NCI-H2107 treated with DMSO at 0.1 percent for 48 hours (cell line): ENCODE results near the gene NR2E1.

ENCODE experiments used
- DNase-seq: peaks from one replicate; lab custom pipeline; 2025; ENCODE audit not compliant: unreplicated experiment; lab: John Stamatoyannopoulos, UW

NR2E1 gene

GRCh38 chr6:108152446-108152845, 13.4 kb upstream of the NR2E1 start:
- DNase-seq, result no peak

GRCh38 chr6:108156180-108156937, 9.5 kb upstream of the NR2E1 start:
- peak; percentile 33 for DNase-seq

- DNase-seq, result no peak
Observed at GRCh38 chr6:108156938-108157233, 8.9 kb upstream of the NR2E1 start.

GRCh38 chr6:108157234-108157980, 8.4 kb upstream of the NR2E1 start:
- no peak for DNase-seq

- no peak for DNase-seq
Observed at GRCh38 chr6:108157981-108158525, 7.8 kb upstream of the NR2E1 start.

- DNase-seq, result no peak
Observed at GRCh38 chr6:108159981-108160380, 5.8 kb upstream of the NR2E1 start.

- no peak for DNase-seq
Observed at GRCh38 chr6:108161724-108162282, 4.0 kb upstream of the NR2E1 start.

GRCh38 chr6:108163267-108163643, 2.6 kb upstream of the NR2E1 start:
- DNase-seq, result no peak

GRCh38 chr6:108163644-108164542, 1.9 kb upstream of the NR2E1 start:
- no peak for DNase-seq

GRCh38 chr6:108164543-108164814, 1.3 kb upstream of the NR2E1 start:
- DNase-seq, result no peak

- DNase-seq, result no peak
Observed at GRCh38 chr6:108164815-108165706, 761 bp upstream of the NR2E1 start.

GRCh38 chr6:108166664-108167448, 1.0 kb downstream of the NR2E1 start:
- DNase-seq, result no peak

GRCh38 chr6:108167449-108168089, 1.7 kb downstream of the NR2E1 start:
- DNase-seq, result no peak

GRCh38 chr6:108168090-108168463, 2.3 kb downstream of the NR2E1 start:
- no peak for DNase-seq

GRCh38 chr6:108168501-108169463, 3.0 kb downstream of the NR2E1 start:
- no peak for DNase-seq

GRCh38 chr6:108169464-108170331, 3.9 kb downstream of the NR2E1 start:
- no peak for DNase-seq
